Thymus (tissue), 2 donors: Measurements from ENCODE around the gene FN3KRP. TPM values are rescaled to one million over a fixed set of nuclear protein-coding genes. Genes with fewer than 3 reads are reported as not detected.

Source experiments
- polyA plus RNA-seq: library from polyadenylated mRNA; stranded (reverse); fragments of 200-250 nt; gene quantifications from one replicate; pipeline ENCODE4 v1.2.3, GENCODE V29; 2013
- total RNA-seq: library from RNA; stranded (reverse); fragments of 120-200 nt; gene quantifications from one replicate; pipeline ENCODE4 v1.2.4, GENCODE V29; 2013
- donor health status: healthy.

FN3KRP gene
- total and polyA plus RNA-seq, 2 donors = 12.2 to 37.6 TPM

Other genes with a start within 250 kb of the FN3KRP start
- 30.9 TPM for gene FOXK2, start 197.0 kb upstream of the FN3KRP start, total RNA-seq
- gene FOXK2, start 197.0 kb upstream of the FN3KRP start, polyA plus RNA-seq = 31.1 TPM
- 33.0 TPM for gene WDR45B, start 68.3 kb upstream of the FN3KRP start, total RNA-seq
- 67.0 TPM for gene WDR45B, start 68.3 kb upstream of the FN3KRP start, polyA plus RNA-seq
- 1.7 TPM for gene RAB40B, start 18.0 kb upstream of the FN3KRP start, total RNA-seq
- gene RAB40B, start 18.0 kb upstream of the FN3KRP start, polyA plus RNA-seq = 8.4 TPM
- gene FN3K, start 18.9 kb downstream of the FN3KRP start, total RNA-seq = 0.24 TPM
- gene FN3K, start 18.9 kb downstream of the FN3KRP start, polyA plus RNA-seq = 1.5 TPM
- gene TBCD, start 35.4 kb downstream of the FN3KRP start, total RNA-seq = 140 TPM
- gene TBCD, start 35.4 kb downstream of the FN3KRP start, polyA plus RNA-seq = 292 TPM
- 3.9 TPM for gene ZNF750, start 123.3 kb downstream of the FN3KRP start, total RNA-seq
- 4.1 TPM for gene ZNF750, start 123.3 kb downstream of the FN3KRP start, polyA plus RNA-seq